ENCODE measurements around the gene IQCM. TPM values are rescaled to one million over a fixed set of nuclear protein-coding genes. Genes with fewer than 3 reads are reported as not detected.
"Not testable (repeated sequence)": the region's sequence is repeated elsewhere in the genome, so short reads cannot be mapped to it uniquely, and the experiment has no call there.

IQCM gene
- total RNA-seq, 4 donors from 2014 or later, result not detected

DNA sequence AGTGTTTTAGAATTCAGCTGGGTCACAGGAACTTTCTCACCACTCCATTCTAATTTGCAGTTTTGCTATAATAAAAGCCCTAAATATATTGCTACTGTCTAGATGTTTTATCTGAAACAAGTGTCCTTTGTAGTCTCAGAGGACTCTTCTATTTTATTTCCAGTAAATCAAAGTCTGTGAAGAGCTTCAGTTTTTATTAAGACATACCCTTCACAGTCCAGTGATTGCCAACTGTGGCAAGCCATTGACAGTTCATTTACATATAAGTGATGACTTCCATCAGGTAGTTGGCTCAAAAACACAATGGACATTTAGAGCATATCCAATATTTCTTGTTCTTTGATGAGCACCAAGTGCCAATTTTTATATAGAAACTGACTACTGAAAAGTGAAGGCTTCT, 466.1 kb downstream of the IQCM start:
- TF ChIP-seq, protein P1, sequence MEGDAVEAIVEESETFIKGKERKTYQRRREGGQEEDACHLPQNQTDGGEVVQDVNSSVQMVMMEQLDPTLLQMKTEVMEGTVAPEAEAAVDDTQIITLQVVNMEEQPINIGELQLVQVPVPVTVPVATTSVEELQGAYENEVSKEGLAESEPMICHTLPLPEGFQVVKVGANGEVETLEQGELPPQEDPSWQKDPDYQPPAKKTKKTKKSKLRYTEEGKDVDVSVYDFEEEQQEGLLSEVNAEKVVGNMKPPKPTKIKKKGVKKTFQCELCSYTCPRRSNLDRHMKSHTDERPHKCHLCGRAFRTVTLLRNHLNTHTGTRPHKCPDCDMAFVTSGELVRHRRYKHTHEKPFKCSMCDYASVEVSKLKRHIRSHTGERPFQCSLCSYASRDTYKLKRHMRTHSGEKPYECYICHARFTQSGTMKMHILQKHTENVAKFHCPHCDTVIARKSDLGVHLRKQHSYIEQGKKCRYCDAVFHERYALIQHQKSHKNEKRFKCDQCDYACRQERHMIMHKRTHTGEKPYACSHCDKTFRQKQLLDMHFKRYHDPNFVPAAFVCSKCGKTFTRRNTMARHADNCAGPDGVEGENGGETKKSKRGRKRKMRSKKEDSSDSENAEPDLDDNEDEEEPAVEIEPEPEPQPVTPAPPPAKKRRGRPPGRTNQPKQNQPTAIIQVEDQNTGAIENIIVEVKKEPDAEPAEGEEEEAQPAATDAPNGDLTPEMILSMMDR (IDR thresholded peaks at IDR 0.05), result no peak
- ATAC-seq (ENCODE audit: low FRiP score), result no peak
- DNase-seq (ENCODE audit: low spot score), result no peak

DNA sequence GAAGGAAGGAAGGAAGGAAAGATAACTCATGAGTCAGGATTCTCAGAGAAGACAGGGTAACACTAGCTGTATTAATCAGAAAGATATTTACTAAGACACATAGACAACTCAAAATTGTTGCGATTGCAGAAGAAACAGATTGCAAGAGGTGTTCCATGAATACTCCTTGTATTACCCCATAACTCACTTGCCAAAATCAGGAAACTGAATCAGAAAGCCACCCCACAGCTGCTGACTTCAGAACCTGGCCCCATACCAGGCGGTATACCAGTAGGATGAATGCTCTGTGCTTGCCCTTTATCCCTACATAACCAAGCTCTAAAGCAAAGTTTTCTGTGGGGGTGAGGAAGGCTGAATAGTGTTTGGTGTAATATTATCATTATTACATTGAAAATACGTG, 468.5 kb downstream of the IQCM start:
- DNase-seq (ENCODE audit: low spot score) (no peak), ATAC-seq (ENCODE audit: low FRiP score) (no peak)
- TF ChIP-seq, protein P1 (IDR thresholded peaks at IDR 0.05), result no peak

DNA sequence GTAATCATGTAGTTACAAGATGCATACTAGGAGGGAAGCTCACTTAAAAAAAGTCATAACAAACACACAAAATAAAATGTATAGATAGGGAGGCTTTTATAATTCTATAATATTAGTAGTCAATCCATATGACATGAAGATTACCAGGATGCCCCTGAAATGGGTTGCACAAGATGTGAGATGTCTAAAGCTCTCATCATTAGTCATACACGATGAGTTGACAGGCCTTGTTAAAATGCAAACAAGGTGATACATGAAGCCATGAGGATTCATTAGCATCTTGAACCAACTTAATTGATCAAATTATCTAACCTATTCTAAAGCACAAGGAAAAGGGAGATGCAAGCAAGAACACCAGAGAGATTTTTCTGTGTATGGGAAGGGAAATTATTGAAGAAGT, 470.2 kb downstream of the IQCM start:
- ATAC-seq (ENCODE audit: low FRiP score) (no peak), DNase-seq (ENCODE audit: low spot score) (no peak)
- TF ChIP-seq, protein P1 (IDR thresholded peaks at IDR 0.05), result no peak

DNA sequence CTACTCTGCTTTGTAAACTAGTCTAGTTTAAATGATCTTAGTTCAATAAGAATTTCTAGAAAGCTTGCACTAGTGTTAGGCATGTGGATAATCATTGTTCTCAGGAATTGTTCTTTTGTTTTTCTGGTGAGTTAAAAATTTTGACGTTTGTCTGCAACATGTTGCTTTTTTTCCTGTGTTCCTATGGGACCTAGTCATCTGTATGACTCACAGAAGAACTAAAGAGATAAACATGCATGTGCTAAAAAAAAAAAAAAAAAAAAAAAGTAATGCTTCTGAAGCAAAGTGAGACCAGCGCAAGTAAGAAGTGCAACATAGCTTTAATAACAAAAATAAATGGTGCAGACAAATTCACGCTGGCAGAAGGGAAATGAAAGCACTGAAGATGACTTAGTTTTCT, 471.2 kb downstream of the IQCM start:
- TF ChIP-seq, protein P1 (IDR thresholded peaks at IDR 0.05), result no peak
- DNase-seq (ENCODE audit: low spot score) (no peak), ATAC-seq (ENCODE audit: low FRiP score) (no peak)

DNA sequence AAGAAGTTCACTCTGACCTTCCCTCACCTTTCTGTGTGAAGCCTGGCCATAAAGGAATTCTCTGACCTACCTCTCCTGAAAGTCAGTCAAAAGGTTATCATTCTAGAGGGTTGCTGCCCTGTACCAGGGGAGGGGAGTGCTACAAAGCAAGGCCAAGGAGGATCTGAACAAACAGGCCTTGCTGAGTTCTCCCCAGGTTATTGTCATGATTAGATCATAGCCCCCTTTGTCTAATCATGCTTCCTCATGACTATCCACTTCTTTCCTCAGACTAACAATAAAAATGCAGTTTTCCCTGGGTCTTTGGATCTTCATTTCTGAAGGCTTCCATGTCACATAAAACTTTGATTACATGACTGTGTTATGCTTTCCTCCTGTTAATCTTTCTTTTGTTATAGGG, 472.0 kb downstream of the IQCM start:
- DNase-seq (ENCODE audit: low spot score) (no peak), ATAC-seq (ENCODE audit: low FRiP score) (no peak)
- TF ChIP-seq, protein P1 (IDR thresholded peaks at IDR 0.05), result no peak

DNA sequence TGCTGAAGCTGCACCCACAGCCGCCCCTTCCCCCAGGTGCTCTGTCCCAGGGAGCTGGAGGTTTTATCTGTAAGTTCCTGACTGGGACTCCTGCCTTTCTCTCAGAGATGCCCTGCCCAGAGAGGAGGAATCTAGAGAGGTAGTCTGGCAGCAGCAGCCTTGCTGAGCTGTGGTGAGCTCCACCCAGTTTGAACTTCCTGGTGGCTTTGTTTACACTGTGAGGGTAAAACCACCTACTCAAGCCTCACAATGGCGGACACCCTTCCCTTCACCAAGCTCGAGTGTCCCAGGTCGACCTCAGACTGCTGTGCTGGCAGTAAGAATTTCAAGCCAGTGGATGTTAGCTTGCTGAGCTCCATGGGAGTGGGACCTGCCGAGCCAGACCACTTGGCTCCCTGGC, 474.5 kb downstream of the IQCM start:
- DNase-seq (ENCODE audit: low spot score); ATAC-seq (ENCODE audit: low FRiP score): not testable (repeated sequence)

DNA sequence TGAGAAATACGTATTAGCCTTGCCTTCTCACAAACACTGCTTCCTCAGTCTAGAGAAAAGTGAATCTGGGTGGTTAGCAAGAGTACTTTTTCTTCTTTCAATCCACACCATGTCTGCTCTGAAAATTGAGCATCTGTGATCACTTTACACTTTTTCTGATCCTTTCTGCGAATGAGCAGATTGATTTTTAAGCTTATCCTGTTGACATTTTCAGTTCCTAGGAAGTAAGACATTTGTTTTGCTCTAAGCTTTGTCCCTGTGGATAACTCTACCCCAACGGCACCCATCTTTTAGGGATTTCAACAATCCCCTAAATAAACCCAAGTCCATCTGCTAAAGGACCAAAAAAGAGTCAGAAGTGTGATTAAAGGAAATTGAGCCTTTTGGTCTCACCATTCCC, 487.5 kb downstream of the IQCM start:
- TF ChIP-seq, protein P1 (IDR thresholded peaks at IDR 0.05), result no peak
- no peak for DNase-seq (ENCODE audit: low spot score)
- ATAC-seq (ENCODE audit: low FRiP score), result no peak

DNA sequence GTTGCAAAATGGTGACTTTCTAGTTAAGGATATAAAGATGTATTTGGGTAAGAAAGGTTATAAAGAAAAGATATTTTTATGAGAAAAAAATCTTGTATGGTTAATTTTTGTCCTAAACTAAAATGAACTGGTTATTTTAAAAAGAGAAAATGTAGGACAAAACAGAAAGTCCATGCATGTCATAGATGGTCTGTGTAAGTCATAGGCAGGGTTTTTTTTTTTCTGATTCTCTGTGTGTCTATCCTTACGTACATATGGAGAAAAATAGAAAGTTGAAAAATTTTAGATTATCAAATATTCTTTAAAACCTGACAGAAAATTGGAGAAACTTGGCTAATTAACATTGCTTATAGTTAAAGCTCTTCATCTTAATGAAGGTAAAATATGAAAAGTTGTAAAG, 493.4 kb downstream of the IQCM start:
- DNase-seq (ENCODE audit: low spot score) (no peak), ATAC-seq (ENCODE audit: low FRiP score) (no peak)
- TF ChIP-seq, protein P1 (IDR thresholded peaks at IDR 0.05), result no peak

Data from omental fat pad (tissue), 4 donors.